ENCODE measurements around the gene DAG1.

DAG1 gene

DNA sequence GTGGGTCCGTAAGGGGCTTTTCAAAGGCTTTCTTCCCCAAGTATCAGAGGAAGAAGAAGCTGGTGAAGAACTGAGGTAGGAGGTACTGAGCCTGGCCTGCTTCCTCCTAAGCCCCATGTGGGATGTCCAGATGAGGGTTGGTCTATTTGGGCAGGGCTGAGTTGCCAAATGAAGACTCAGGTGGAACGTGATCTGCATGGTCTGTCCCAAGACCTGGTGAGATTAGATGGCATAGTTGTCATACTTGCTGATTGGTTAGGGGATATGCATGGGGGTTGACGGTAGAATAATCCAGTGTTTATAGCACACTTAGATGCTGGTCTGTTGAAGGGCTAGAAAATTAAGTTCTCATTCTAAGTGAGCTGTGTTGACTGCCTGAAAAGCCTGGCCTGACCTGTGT, 47.9 kb downstream of the DAG1 start:
- TF ChIP-seq POLR2A (IDR thresholded peaks at IDR 0.05; ENCODE audit: low read length) (no peak), GATA1 (IDR thresholded peaks at IDR 0.05; ENCODE audit: low read depth, low read length) (no peak)
- no peak for DNase-seq

DNA sequence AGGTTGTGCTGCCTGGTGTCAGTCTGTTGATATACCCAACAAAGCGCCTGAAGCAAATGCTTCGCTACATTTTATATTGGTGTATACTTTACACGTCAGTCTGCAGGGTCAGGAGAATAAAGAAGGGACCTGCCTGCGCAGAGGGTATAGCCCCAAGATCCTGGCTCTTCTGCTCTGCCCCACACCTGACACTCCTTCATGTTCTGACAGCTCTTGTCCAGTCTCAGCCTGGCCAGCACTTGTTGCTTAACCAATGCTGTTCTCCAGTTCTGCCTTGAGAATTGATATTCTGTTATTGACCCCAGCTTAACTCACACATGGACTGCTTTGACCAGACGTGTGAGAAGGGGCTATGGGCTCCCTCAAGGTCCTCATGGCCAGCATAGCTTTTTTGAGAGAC, 48.4 kb downstream of the DAG1 start:
- no peak for TF ChIP-seq GATA1 (IDR thresholded peaks at IDR 0.05; ENCODE audit: low read depth, low read length)
- no peak for TF ChIP-seq POLR2A (IDR thresholded peaks at IDR 0.05; ENCODE audit: low read length)
- no peak for DNase-seq

DNA sequence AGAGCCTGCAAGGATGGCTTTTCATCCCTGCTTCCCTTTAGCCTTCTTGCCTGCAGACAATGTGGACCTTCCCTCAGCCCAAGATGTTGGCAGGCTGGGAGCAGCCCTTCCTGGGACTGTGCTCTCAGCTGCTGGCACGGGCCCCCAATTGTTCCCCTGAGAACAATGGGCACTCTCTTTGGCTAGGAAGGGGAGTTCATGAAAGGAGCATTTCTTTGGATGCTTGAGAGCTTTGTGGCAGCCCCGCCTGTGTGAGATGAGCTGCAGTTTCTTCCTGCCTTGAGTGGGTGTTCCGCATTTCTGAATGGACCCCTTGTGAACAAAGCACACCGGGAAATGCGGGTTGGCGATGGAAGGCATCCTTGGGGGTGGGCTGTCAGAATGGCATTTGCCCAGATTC, 49.2 kb downstream of the DAG1 start:
- no peak for DNase-seq

GRCh38 chr3:49519916-49520385, 49.9 kb downstream of the DAG1 start:
- TF ChIP-seq POLR2A (IDR thresholded peaks at IDR 0.05; ENCODE audit: low read length) = no peak
- DNase-seq = no peak

More for the DNA sequence above, 49.2 kb downstream of the DAG1 start:
- TF ChIP-seq GATA1 (IDR thresholded peaks at IDR 0.05; ENCODE audit: low read depth, low read length) (no peak), POLR2A (IDR thresholded peaks at IDR 0.05; ENCODE audit: low read length) (no peak)

GRCh38 chr3:49523756-49524747, 54.0 kb downstream of the DAG1 start:
- TF ChIP-seq POLR2A (IDR thresholded peaks at IDR 0.05; ENCODE audit: low read length) = no peak
- no peak for TF ChIP-seq GATA1 (IDR thresholded peaks at IDR 0.05; ENCODE audit: low read depth, low read length)
- DNase-seq = no peak

- TF ChIP-seq POLR2A (IDR thresholded peaks at IDR 0.05; ENCODE audit: low read length) (no peak), GATA1 (IDR thresholded peaks at IDR 0.05; ENCODE audit: low read depth, low read length) (no peak)
- DNase-seq = no peak
These were observed 59.5 kb downstream of the DAG1 start for GRCh38 chr3:49529567-49529966.

GRCh38 chr3:49530231-49530630, 60.2 kb downstream of the DAG1 start:
- TF ChIP-seq GATA1 (IDR thresholded peaks at IDR 0.05; ENCODE audit: low read depth, low read length) (no peak), POLR2A (IDR thresholded peaks at IDR 0.05; ENCODE audit: low read length) (no peak)
- no peak for DNase-seq

DNA sequence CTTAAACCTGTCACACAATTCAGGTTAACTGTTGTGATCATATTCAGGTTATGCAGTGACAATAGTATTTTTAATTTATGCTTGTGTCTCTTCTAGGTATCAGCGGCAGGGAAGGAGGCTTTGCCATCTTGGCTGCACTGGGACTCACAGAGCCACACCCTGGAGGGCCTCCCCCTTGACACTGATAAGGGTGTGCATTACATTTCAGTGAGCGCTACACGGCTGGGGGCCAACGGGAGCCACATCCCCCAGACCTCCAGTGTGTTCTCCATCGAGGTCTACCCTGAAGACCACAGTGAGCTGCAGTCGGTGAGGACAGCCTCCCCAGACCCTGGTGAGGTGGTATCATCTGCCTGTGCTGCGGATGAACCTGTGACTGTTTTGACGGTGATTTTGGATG, 60.6 kb downstream of the DAG1 start:
- DNase-seq = peak; percentile 55 to 62
- TF ChIP-seq POLR2A (IDR thresholded peaks at IDR 0.05; ENCODE audit: low read length) (no peak), GATA1 (IDR thresholded peaks at IDR 0.05; ENCODE audit: low read depth, low read length) (no peak)

GRCh38 chr3:49531218-49531617, 61.2 kb downstream of the DAG1 start:
- TF ChIP-seq POLR2A (IDR thresholded peaks at IDR 0.05; ENCODE audit: low read length) = no peak
- TF ChIP-seq GATA1 (IDR thresholded peaks at IDR 0.05; ENCODE audit: low read depth, low read length) = no peak
- DNase-seq = no peak

GRCh38 chr3:49531715-49532114, 61.6 kb downstream of the DAG1 start:
- DNase-seq = no peak
- TF ChIP-seq POLR2A (IDR thresholded peaks at IDR 0.05; ENCODE audit: low read length) (no peak), GATA1 (IDR thresholded peaks at IDR 0.05; ENCODE audit: low read depth, low read length) (no peak)

DNA sequence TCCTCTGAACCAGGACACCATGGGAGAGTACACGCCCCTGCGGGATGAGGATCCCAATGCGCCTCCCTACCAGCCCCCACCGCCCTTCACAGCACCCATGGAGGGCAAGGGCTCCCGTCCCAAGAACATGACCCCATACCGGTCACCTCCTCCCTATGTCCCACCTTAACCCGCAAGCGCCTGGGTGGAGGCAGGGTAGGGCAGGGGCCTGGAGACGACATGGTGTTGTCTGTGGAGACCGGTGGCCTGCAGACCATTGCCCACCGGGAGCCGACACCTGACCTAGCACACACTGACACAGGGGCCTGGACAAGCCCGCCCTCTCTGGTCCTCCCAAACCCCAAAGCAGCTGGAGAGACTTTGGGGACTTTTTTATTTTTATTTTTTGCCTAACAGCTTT, 63.0 kb downstream of the DAG1 start:
- DNase-seq = no peak
- TF ChIP-seq POLR2A (IDR thresholded peaks at IDR 0.05; ENCODE audit: low read length) (no peak), GATA1 (IDR thresholded peaks at IDR 0.05; ENCODE audit: low read depth, low read length) (no peak)

GRCh38 chr3:49533786-49534519, 63.9 kb downstream of the DAG1 start:
- TF ChIP-seq GATA1 (IDR thresholded peaks at IDR 0.05; ENCODE audit: low read depth, low read length) = no peak
- no peak for TF ChIP-seq POLR2A (IDR thresholded peaks at IDR 0.05; ENCODE audit: low read length)
- no peak for DNase-seq

- TF ChIP-seq POLR2A (IDR thresholded peaks at IDR 0.05; ENCODE audit: low read length) (no peak), GATA1 (IDR thresholded peaks at IDR 0.05; ENCODE audit: low read depth, low read length) (no peak)
- DNase-seq = no peak
These were observed 64.7 kb downstream of the DAG1 start for GRCh38 chr3:49534581-49535441.

Data from erythroblast (primary cell).